HepG2 (cell line): ENCODE data around the gene CUL4A. TPM values are rescaled to one million over a fixed set of nuclear protein-coding genes. Genes with fewer than 3 reads are reported as not detected.

Experiments
- ELK4 ChIP-seq: sonication (generic); formaldehyde crosslinking; IDR thresholded peaks from 2 replicates; pipeline ENCODE4 v1.9.0; 2021; ENCODE audit warnings: missing genetic modification reagents, borderline replicate concordance
- ETV5 ChIP-seq: IDR thresholded peaks from 2 replicates; pipeline ENCODE4 v1.6.1; 2018; ENCODE audit warnings: missing biosample characterization, missing genetic modification reagents, inconsistent platforms, borderline replicate concordance
- HINFP ChIP-seq: sonication (generic); formaldehyde crosslinking; IDR thresholded peaks from 2 replicates; pipeline ENCODE4 v1.4.0; 2020; ENCODE audit warnings: low read depth, mild to moderate bottlenecking, missing genetic modification reagents
- IRX3 ChIP-seq: sonication (generic); formaldehyde crosslinking; IDR thresholded peaks from 2 replicates; pipeline ENCODE4 v1.8.1; 2023; ENCODE audit warnings: mild to moderate bottlenecking, low read depth, missing genetic modification reagents, borderline replicate concordance
- KDM5B ChIP-seq: sonication (generic); formaldehyde crosslinking; IDR thresholded peaks from 2 replicates; pipeline ENCODE4 v1.4.0; 2020; ENCODE audit warnings: missing genetic modification reagents, mild to moderate bottlenecking, borderline replicate concordance
- KLF6 ChIP-seq: IDR thresholded peaks from 2 replicates; pipeline ENCODE4 v1.8.0; 2016; ENCODE audit warnings: missing biosample characterization, missing genetic modification reagents
- MAZ ChIP-seq, 2 experiments: sonication (generic) in 1 of 2; formaldehyde crosslinking in 1 of 2; IDR thresholded peaks; 2 replicates each; pipeline versions ENCODE4 v1.5.0 to v1.6.1; 2012 to 2020; ENCODE audit warnings: low read depth in 2 of 2, mild to moderate bottlenecking in 2 of 2, borderline replicate concordance in 1 of 2, improper control_type of control experiment in 1 of 2, low read length in 1 of 2, missing genetic modification reagents in 1 of 2, moderate library complexity in 1 of 2
- MIER2 ChIP-seq: IDR thresholded peaks from 2 replicates; pipeline ENCODE4 v1.6.1; 2016; ENCODE audit warnings: missing biosample characterization, missing genetic modification reagents
- NFE2 ChIP-seq: sonication (generic); formaldehyde crosslinking; IDR thresholded peaks from 2 replicates; pipeline ENCODE4 v1.4.0; 2020; ENCODE audit warnings: missing genetic modification reagents
- NFRKB ChIP-seq: fragments of 450-650 bp; IDR thresholded peaks from 2 replicates; pipeline ENCODE4 v1.6.1; 2017
- NR1H2 ChIP-seq: sonication (generic); formaldehyde crosslinking; IDR thresholded peaks from 2 replicates; pipeline ENCODE4 v1.8.1; 2022; ENCODE audit warnings: low read depth, missing genetic modification reagents, borderline replicate concordance
- PHF21A ChIP-seq: sonication (generic); formaldehyde crosslinking; IDR thresholded peaks from 2 replicates; pipeline ENCODE4 v1.5.0; 2020; ENCODE audit warnings: mild to moderate bottlenecking, missing genetic modification reagents
- REST ChIP-seq, 2 experiments: IDR thresholded peaks; 2 replicates each; pipeline ENCODE4 v1.6.1; 2011 to 2012; ENCODE audit warnings: low read length in 2 of 2, borderline replicate concordance in 1 of 2, low read depth in 1 of 2, mild to moderate bottlenecking in 1 of 2, moderate library complexity in 1 of 2
- SALL1 ChIP-seq: sonication (generic); formaldehyde crosslinking; IDR thresholded peaks from 2 replicates; pipeline ENCODE4 v1.8.0; 2022; ENCODE audit warnings: mild to moderate bottlenecking, missing genetic modification reagents
- ZMYM3 ChIP-seq: sonication (generic); formaldehyde crosslinking; IDR thresholded peaks from 2 replicates; pipeline ENCODE4 v1.5.1; 2020; ENCODE audit warnings: mild to moderate bottlenecking, missing genetic modification reagents
- ZMYM4 ChIP-seq: sonication (generic); formaldehyde crosslinking; IDR thresholded peaks from 2 replicates; pipeline ENCODE4 v1.8.1; 2023; ENCODE audit warnings: mild to moderate bottlenecking, missing genetic modification reagents
- ZNF326 ChIP-seq: sonication (generic); formaldehyde crosslinking; IDR thresholded peaks from 2 replicates; pipeline ENCODE4 v1.4.0; 2020; ENCODE audit warnings: missing genetic modification reagents, borderline replicate concordance
- ZNF776 ChIP-seq: sonication (generic); formaldehyde crosslinking; IDR thresholded peaks from 2 replicates; pipeline ENCODE4 v1.4.0; 2020; ENCODE audit warnings: mild to moderate bottlenecking, missing genetic modification reagents
- polyA plus RNA-seq, 8 experiments: library from polyadenylated mRNA; depleted of rRNA in 3 of 8; stranded (reverse) in 7 of 8; unstranded in 1 of 8; fragments of >200 nt; fragmentation: Illumina TruSeq in 4 of 8; extraction: Trizol in 4 of 8; gene quantifications; 2 replicates each; pipeline versions ENCODE4 v1.2.1 to v1.2.3, GENCODE V29; 2011 to 2016; ENCODE audit warnings: low read depth in 4 of 8, missing spikeins in 1 of 8, mixed read lengths in 1 of 8; ENCODE audit not compliant: insufficient read depth in 1 of 8
- total RNA-seq, 5 experiments: library from RNA; depleted of rRNA; stranded (reverse); fragments of >200 nt; fragmentation: Illumina TruSeq; extraction: Trizol; gene quantifications; 2 replicates each; pipeline ENCODE4 v1.2.3, GENCODE V29; 2016; ENCODE audit warnings: low read depth in 1 of 5
- TF ChIP-seq, protein P1 (sequence below): sonication (generic); formaldehyde crosslinking; IDR thresholded peaks from 2 replicates; pipeline ENCODE4 v1.4.0; 2020; ENCODE audit warnings: missing genetic modification reagents, low read depth, mild to moderate bottlenecking, borderline replicate concordance
- TF ChIP-seq, protein P2 (sequence below): sonication (generic); formaldehyde crosslinking; IDR thresholded peaks from 2 replicates; pipeline ENCODE4 v1.8.0; 2022; ENCODE audit warnings: missing genetic modification reagents, low read depth, mild to moderate bottlenecking, borderline replicate concordance
- TF ChIP-seq, protein P3 (sequence below): IDR thresholded peaks from 2 replicates; pipeline ENCODE4 v1.6.1; 2016; ENCODE audit warnings: mild to moderate bottlenecking, missing biosample characterization, missing genetic modification reagents

Gene CUL4A
- total and polyA plus RNA-seq, 2 of the 13 experiments (the other 11 are each of a cell fraction or from before 2014, with no cell fraction given), result 51.2 to 75.3 TPM

DNA sequence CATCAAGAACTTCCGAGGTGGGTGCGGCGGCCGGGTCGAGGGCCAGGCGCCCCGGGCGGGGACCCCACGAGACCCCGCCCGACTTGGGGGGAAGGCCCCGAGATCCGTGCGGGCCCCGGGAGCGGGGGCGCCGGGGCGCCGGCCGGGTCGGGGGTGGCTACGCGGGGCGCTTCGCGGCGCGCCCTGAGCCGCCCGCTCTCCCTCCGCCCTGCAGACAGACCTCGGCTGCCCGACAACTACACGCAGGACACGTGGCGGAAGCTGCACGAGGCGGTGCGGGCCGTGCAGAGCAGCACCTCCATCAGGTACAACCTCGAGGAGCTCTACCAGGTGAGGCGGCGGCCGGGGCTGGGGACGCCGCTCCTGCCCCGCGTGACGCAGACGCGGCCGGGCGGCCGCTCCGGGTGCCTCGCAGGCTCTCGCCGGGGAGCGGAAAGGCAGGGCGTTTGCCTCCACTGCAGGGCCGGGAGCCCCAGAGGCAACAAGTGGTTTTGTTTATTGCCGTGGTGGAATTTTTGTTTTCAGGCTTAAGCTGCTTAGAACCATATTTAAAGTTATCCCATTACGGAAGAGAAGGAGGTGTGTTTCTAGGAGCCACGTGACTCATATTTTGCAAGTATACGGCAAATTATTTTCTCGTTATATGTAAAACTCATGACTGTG is 477 bp downstream of the CUL4A start (continued):
- no peak for TF ChIP-seq REST (IDR thresholded peaks at IDR 0.05; ENCODE audit: borderline replicate concordance in 1 of 2, low read depth in 1 of 2, low read length in 2 of 2)
- TF ChIP-seq, protein P1, sequence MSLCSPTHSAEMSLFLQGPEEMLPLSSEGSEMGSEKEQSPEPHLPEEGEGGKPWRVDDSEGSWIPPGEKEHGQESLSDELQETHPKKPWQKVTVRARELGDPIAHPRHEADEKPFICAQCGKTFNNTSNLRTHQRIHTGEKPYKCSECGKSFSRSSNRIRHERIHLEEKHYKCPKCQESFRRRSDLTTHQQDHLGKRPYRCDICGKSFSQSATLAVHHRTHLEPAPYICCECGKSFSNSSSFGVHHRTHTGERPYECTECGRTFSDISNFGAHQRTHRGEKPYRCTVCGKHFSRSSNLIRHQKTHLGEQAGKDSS (CRISPR knock-in tag), result no peak
- TF ChIP-seq KDM5B (CRISPR knock-in tag), result peak; percentile 94
- TF ChIP-seq ZNF776, result no peak; the same call in 1 of the 2 replicates
- no peak for TF ChIP-seq ZNF326 (CRISPR knock-in tag)
- no peak for TF ChIP-seq ZMYM3 (CRISPR knock-in tag)
- peak; percentile 13; the same call in 1 of the 2 replicates for TF ChIP-seq MAZ (IDR thresholded peaks at IDR 0.05; ENCODE audit: borderline replicate concordance, low read depth, low read length)
- peak; percentile 60 for TF ChIP-seq MAZ (CRISPR knock-in tag; IDR thresholded peaks at IDR 0.05; ENCODE audit: low read depth)
- TF ChIP-seq SALL1 (CRISPR knock-in tag), result peak; percentile 86
- TF ChIP-seq NFRKB, result no peak
- TF ChIP-seq MIER2 (CRISPR knock-in tag), result no peak
- TF ChIP-seq NFE2 (CRISPR knock-in tag), result no peak
- TF ChIP-seq, protein P2, sequence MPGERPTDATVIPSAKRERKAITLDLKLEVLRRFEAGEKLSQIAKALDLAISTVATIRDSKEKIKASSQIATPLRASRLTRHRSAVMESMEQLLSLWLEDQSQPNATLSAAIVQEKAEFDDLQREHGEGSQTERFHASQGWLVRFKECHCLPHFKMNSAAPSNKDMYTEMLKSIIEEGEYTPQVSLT (CRISPR knock-in tag), result no peak
- peak; percentile 47; the same call in 1 of the 2 replicates for TF ChIP-seq ZMYM4 (CRISPR knock-in tag)
- TF ChIP-seq KLF6 (CRISPR knock-in tag), result 0 out of 2 replicates have a peak, but pooled peaks have one; percentile 70
- TF ChIP-seq ETV5 (CRISPR knock-in tag), result peak; percentile 56
- TF ChIP-seq IRX3 (CRISPR knock-in tag), result 0 out of 2 replicates have a peak, but pooled peaks have one; percentile 88
- TF ChIP-seq, protein P3, sequence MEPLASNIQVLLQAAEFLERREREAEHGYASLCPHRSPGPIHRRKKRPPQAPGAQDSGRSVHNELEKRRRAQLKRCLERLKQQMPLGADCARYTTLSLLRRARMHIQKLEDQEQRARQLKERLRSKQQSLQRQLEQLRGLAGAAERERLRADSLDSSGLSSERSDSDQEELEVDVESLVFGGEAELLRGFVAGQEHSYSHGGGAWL (CRISPR knock-in tag), result peak; percentile 94
- TF ChIP-seq NR1H2 (CRISPR knock-in tag), result peak; percentile 42; the same call in 1 of the 2 replicates
- no peak for TF ChIP-seq HINFP (CRISPR knock-in tag)
- TF ChIP-seq ELK4 (CRISPR knock-in tag), result no peak; the same call in 1 of the 2 replicates
- no peak for TF ChIP-seq PHF21A (CRISPR knock-in tag)
